Measurements from ENCODE around the gene CHST10.

CHST10 gene

DNA sequence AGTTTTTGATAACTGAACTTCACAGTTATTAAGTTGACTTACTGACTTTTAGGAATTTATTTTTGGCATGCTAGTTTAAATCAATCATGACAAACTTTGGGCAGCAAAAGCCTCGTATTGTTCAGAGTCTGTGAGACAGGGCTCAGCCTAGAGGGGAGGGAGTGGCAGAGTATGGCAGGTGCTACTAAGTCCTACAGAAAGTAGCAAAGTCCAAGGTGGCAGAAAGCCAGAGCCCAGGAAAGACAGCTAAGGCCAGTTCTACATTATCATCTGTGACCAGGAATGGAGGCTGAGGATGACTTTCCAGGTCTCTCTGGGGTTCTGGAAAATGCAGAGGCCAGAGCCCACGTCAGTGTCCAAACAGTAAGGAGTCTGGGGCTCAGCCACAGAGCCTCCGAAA is 34.2 kb downstream of the CHST10 start:
- Histone ChIP-seq H2AFZ (ENCODE audit: low read depth, low read length) (no peak overlapping the region), H3K23ac (ENCODE audit: low read length in 2 of 2) (no peak overlapping the region)

DNA sequence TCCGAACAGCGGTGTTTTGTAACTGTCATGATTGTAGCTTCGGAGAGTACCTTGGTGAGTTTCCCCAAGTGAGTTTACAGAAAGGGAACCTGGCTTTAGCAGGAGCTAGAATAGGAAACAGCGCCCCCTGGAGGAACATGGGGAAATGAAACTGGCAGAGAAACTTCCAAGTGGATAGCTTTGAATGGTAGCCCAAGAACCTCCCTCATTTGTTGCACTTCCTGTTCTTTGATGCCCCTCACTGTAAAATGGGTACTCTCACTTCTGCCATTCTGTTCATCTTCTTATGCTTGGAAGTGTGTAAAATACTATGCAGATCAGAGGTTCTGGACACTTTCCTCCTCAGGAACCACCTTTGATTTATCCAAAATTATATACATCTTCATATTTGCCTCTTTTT is 36.2 kb downstream of the CHST10 start:
- no peaks in the 10 kb centered on the region for H3K4me1 ChIP-seq (ENCODE audit: control insufficient read depth, insufficient read depth, low read depth, low read length)
- no peak overlapping the region for H3K18ac ChIP-seq (ENCODE audit: low read depth in 1 of 2, low read length in 2 of 2)
- no peak overlapping the region for H3K9ac ChIP-seq (ENCODE audit: low read length)
- peaks cover 0 to 12% of the 10 kb centered on the region in 2 experiments for H3K27me3 ChIP-seq (ENCODE audit: control insufficient read depth in 1 of 2, insufficient read depth in 1 of 2, low read length in 2 of 2)
- no peak overlapping the region for H3K23ac ChIP-seq (ENCODE audit: low read length in 2 of 2)
- no peak overlapping the region for H3K4me2 ChIP-seq (ENCODE audit: low read length, poor library complexity, severe bottlenecking)
- no peaks in the 10 kb centered on the region for H3K36me3 ChIP-seq (ENCODE audit: control insufficient read depth in 1 of 2, insufficient read depth in 2 of 2, low read depth in 1 of 2, low read length in 2 of 2)
- no peak overlapping the region for H3K4ac ChIP-seq (ENCODE audit: low read depth in 1 of 2, low read length in 2 of 2)
- H3K27ac ChIP-seq (ENCODE audit: low read length, poor library complexity, severe bottlenecking), result no peak overlapping the region
- no peaks in the 10 kb centered on the region for H3K79me1 ChIP-seq (replicated peaks; ENCODE audit: low read length, poor library complexity, severe bottlenecking)
- H2AK5ac ChIP-seq (ENCODE audit: low read length, severe bottlenecking), result no peak overlapping the region
- H2AFZ ChIP-seq (ENCODE audit: low read depth, low read length), result no peak overlapping the region
- H2BK15ac ChIP-seq (ENCODE audit: low read depth, poor library complexity, severe bottlenecking), result no peak overlapping the region
- DNase-seq, result peak; percentile 79
- H2BK120ac ChIP-seq (ENCODE audit: low read depth, low read length), result no peak overlapping the region
- WGBS, result 49% methylated on average over 4 of the region's 4 CpGs
- no peak overlapping the region for H2BK5ac ChIP-seq (ENCODE audit: low read depth, low read length, poor library complexity, severe bottlenecking)
- H4K91ac ChIP-seq (ENCODE audit: low read length), result no peak overlapping the region
- no peaks in the 10 kb centered on the region for H3K9me3 ChIP-seq (ENCODE audit: control insufficient read depth, low read length)
- H2BK12ac ChIP-seq (ENCODE audit: low read length in 2 of 2), result no peak overlapping the region
- no peak overlapping the region for H3K4me3 ChIP-seq (ENCODE audit: insufficient read depth in 1 of 2, low read depth in 1 of 2, low read length in 2 of 2)
- H3K14ac ChIP-seq (ENCODE audit: low read length in 2 of 2), result no peak overlapping the region
- H4K8ac ChIP-seq (ENCODE audit: low read length), result no peak overlapping the region

More for the DNA sequence above, 34.2 kb downstream of the CHST10 start:
- H3K9ac ChIP-seq (ENCODE audit: low read length), result no peak overlapping the region
- H2BK15ac ChIP-seq (ENCODE audit: low read depth, poor library complexity, severe bottlenecking), result no peak overlapping the region
- no peak overlapping the region for H3K18ac ChIP-seq (ENCODE audit: low read depth in 1 of 2, low read length in 2 of 2)
- H3K79me1 ChIP-seq (replicated peaks; ENCODE audit: low read length, poor library complexity, severe bottlenecking), result no peaks in the 10 kb centered on the region
- 69% methylated on average over 3 of the region's 3 CpGs for WGBS
- H3K27ac ChIP-seq (ENCODE audit: low read length, poor library complexity, severe bottlenecking), result no peak overlapping the region
- H3K4me1 ChIP-seq (ENCODE audit: control insufficient read depth, insufficient read depth, low read depth, low read length), result no peaks in the 10 kb centered on the region
- no peak overlapping the region for H2BK12ac ChIP-seq (ENCODE audit: low read length in 2 of 2)
- DNase-seq, result no peak
- H3K14ac ChIP-seq (ENCODE audit: low read length in 2 of 2), result no peak overlapping the region
- H3K9me3 ChIP-seq (ENCODE audit: control insufficient read depth, low read length), result no peaks in the 10 kb centered on the region
- H3K4me2 ChIP-seq (ENCODE audit: low read length, poor library complexity, severe bottlenecking), result no peak overlapping the region
- no peak overlapping the region for H2BK5ac ChIP-seq (ENCODE audit: low read depth, low read length, poor library complexity, severe bottlenecking)
- H2AK5ac ChIP-seq (ENCODE audit: low read length, severe bottlenecking), result no peak overlapping the region
- H3K36me3 ChIP-seq (ENCODE audit: control insufficient read depth in 1 of 2, insufficient read depth in 2 of 2, low read depth in 1 of 2, low read length in 2 of 2), result no peaks in the 10 kb centered on the region
- no peak overlapping the region for H3K4ac ChIP-seq (ENCODE audit: low read depth in 1 of 2, low read length in 2 of 2)
- no peak overlapping the region for H3K4me3 ChIP-seq (ENCODE audit: insufficient read depth in 1 of 2, low read depth in 1 of 2, low read length in 2 of 2)
- H3K27me3 ChIP-seq (ENCODE audit: control insufficient read depth in 1 of 2, insufficient read depth in 1 of 2, low read length in 2 of 2), result peaks cover 0 to 6% of the 10 kb centered on the region in 2 experiments
- H4K8ac ChIP-seq (ENCODE audit: low read length), result no peak overlapping the region
- no peak overlapping the region for H4K91ac ChIP-seq (ENCODE audit: low read length)
- H2BK120ac ChIP-seq (ENCODE audit: low read depth, low read length), result no peak overlapping the region

DNA sequence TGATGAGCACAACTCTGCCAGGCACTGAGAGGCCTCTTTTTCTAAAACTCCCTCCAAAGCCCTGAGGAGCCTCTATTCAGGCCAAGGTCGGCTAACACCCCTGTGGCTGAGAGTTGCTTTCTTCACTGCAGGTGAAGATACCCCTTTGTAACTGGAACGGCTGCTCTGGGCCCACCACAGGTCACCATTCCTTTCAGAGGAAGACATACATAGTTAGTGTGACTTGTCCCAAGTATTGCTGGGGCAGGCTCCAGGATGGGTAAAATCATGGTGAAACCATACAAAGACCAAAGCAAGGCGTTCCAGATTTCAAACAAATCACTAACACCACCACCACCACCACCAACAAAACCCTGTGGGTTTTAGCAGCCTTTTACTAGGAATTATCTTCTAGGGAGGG is 36.8 kb downstream of the CHST10 start:
- H3K23ac ChIP-seq (ENCODE audit: low read length in 2 of 2), result no peak overlapping the region
- H3K14ac ChIP-seq (ENCODE audit: low read length in 2 of 2), result no peak overlapping the region
- no peak overlapping the region for H3K4ac ChIP-seq (ENCODE audit: low read depth in 1 of 2, low read length in 2 of 2)
- no peak overlapping the region for H3K18ac ChIP-seq (ENCODE audit: low read depth in 1 of 2, low read length in 2 of 2)
- H3K27ac ChIP-seq (ENCODE audit: low read length, poor library complexity, severe bottlenecking), result no peak overlapping the region
- no peak overlapping the region for H2BK120ac ChIP-seq (ENCODE audit: low read depth, low read length)
- H4K91ac ChIP-seq (ENCODE audit: low read length), result no peak overlapping the region
- 89% methylated on average over 1 of the region's 3 CpGs for WGBS
- H2BK5ac ChIP-seq (ENCODE audit: low read depth, low read length, poor library complexity, severe bottlenecking), result no peak overlapping the region
- H2BK12ac ChIP-seq (ENCODE audit: low read length in 2 of 2), result no peak overlapping the region
- H3K9me3 ChIP-seq (ENCODE audit: control insufficient read depth, low read length), result no peaks in the 10 kb centered on the region
- no peak overlapping the region for H3K4me2 ChIP-seq (ENCODE audit: low read length, poor library complexity, severe bottlenecking)
- no peak overlapping the region for H3K9ac ChIP-seq (ENCODE audit: low read length)
- H2AFZ ChIP-seq (ENCODE audit: low read depth, low read length), result no peak overlapping the region
- H2BK15ac ChIP-seq (ENCODE audit: low read depth, poor library complexity, severe bottlenecking), result no peak overlapping the region
- no peak overlapping the region for H2AK5ac ChIP-seq (ENCODE audit: low read length, severe bottlenecking)
- no peaks in the 10 kb centered on the region for H3K79me1 ChIP-seq (replicated peaks; ENCODE audit: low read length, poor library complexity, severe bottlenecking)
- DNase-seq, result no peak
- no peaks in the 10 kb centered on the region for H3K36me3 ChIP-seq (ENCODE audit: control insufficient read depth in 1 of 2, insufficient read depth in 2 of 2, low read depth in 1 of 2, low read length in 2 of 2)
- H3K4me1 ChIP-seq (ENCODE audit: control insufficient read depth, insufficient read depth, low read depth, low read length), result no peaks in the 10 kb centered on the region
- H3K27me3 ChIP-seq (ENCODE audit: control insufficient read depth in 1 of 2, insufficient read depth in 1 of 2, low read length in 2 of 2), result peaks cover 0 to 12% of the 10 kb centered on the region in 2 experiments
- H3K4me3 ChIP-seq (ENCODE audit: insufficient read depth in 1 of 2, low read depth in 1 of 2, low read length in 2 of 2), result no peak overlapping the region
- no peak overlapping the region for H4K8ac ChIP-seq (ENCODE audit: low read length)

DNA sequence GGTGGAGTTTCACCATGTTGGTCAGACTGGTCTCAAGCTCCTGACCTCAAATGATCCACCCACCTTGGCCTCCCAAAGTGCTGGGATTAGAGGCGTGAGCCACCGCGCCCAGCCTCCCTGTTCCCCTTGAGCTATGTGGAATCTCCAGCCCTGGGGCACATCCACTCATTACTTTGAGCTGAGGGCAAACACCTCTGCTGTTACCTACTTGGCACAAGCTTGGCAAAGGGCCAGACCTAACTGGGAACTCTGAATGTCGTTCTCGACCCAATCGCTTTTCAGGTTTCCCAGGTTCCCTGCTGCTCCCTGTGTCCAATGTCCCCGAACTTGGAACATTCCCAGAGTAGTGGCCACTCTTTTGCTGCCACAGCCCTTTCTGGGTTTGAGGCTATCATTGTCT is 40.6 kb downstream of the CHST10 start:
- H2BK120ac ChIP-seq (ENCODE audit: low read depth, low read length), result no peak overlapping the region
- H2AK5ac ChIP-seq (ENCODE audit: low read length, severe bottlenecking), result no peak overlapping the region
- no peak overlapping the region for H4K91ac ChIP-seq (ENCODE audit: low read length)
- H3K18ac ChIP-seq (ENCODE audit: low read depth in 1 of 2, low read length in 2 of 2), result no peak overlapping the region
- H3K9me3 ChIP-seq (ENCODE audit: control insufficient read depth, low read length), result peaks cover 2% of the 10 kb centered on the region
- H3K27ac ChIP-seq (ENCODE audit: low read length, poor library complexity, severe bottlenecking), result no peak overlapping the region
- H2BK15ac ChIP-seq (ENCODE audit: low read depth, poor library complexity, severe bottlenecking), result no peak overlapping the region
- WGBS, result 94% methylated on average over 7 of the region's 7 CpGs
- H3K4me2 ChIP-seq (ENCODE audit: low read length, poor library complexity, severe bottlenecking), result no peak overlapping the region
- H3K4ac ChIP-seq (ENCODE audit: low read depth in 1 of 2, low read length in 2 of 2), result no peak overlapping the region
- no peak overlapping the region for H2BK12ac ChIP-seq (ENCODE audit: low read length in 2 of 2)
- DNase-seq, result no peak
- no peaks in the 10 kb centered on the region for H3K36me3 ChIP-seq (ENCODE audit: control insufficient read depth in 1 of 2, insufficient read depth in 2 of 2, low read depth in 1 of 2, low read length in 2 of 2)
- no peak overlapping the region for H4K8ac ChIP-seq (ENCODE audit: low read length)
- no peaks in the 10 kb centered on the region for H3K4me1 ChIP-seq (ENCODE audit: control insufficient read depth, insufficient read depth, low read depth, low read length)
- H3K27me3 ChIP-seq (ENCODE audit: control insufficient read depth in 1 of 2, insufficient read depth in 1 of 2, low read length in 2 of 2), result peaks cover 0 to 9% of the 10 kb centered on the region in 2 experiments
- H3K9ac ChIP-seq (ENCODE audit: low read length), result no peak overlapping the region
- H2AFZ ChIP-seq (ENCODE audit: low read depth, low read length), result no peak overlapping the region
- H3K23ac ChIP-seq (ENCODE audit: low read length in 2 of 2), result no peak overlapping the region
- no peak overlapping the region for H2BK5ac ChIP-seq (ENCODE audit: low read depth, low read length, poor library complexity, severe bottlenecking)
- H3K4me3 ChIP-seq (ENCODE audit: insufficient read depth in 1 of 2, low read depth in 1 of 2, low read length in 2 of 2), result no peak overlapping the region
- H3K79me1 ChIP-seq (replicated peaks; ENCODE audit: low read length, poor library complexity, severe bottlenecking), result no peaks in the 10 kb centered on the region
- H3K14ac ChIP-seq (ENCODE audit: low read length in 2 of 2), result no peak overlapping the region

Data from mesenchymal stem cell (in vitro differentiated cells and primary cell).